GM06990 (cell line): ENCODE results near the gene NFAM1.

Source experiments
- DNase-seq: peaks from one replicate; pipeline ENCODE4 v3.0.0-alpha.2; 2011; ENCODE audit not compliant: insufficient read length; ENCODE audit errors: extremely low read depth
- H3K27me3 ChIP-seq: replicated peaks from 2 replicates; pipeline ENCODE4 v1.6.0; 2011; ENCODE audit warnings: low read length; ENCODE audit not compliant: control insufficient read depth, insufficient read depth
- H3K36me3 ChIP-seq: 2 replicates; pipeline ENCODE4 v1.5.1; 2011; ENCODE audit warnings: low read length; ENCODE audit not compliant: control insufficient read depth, insufficient read depth
- H3K4me3 ChIP-seq: replicated peaks from 2 replicates; pipeline ENCODE4 v1.5.1; 2011; ENCODE audit warnings: low read depth, mild to moderate bottlenecking, control low read depth, low read length
- TF ChIP-seq, protein P1 (sequence below): IDR thresholded peaks from 2 replicates; pipeline ENCODE4 v1.5.1; 2011; ENCODE audit warnings: low read length, control low read depth, mild to moderate bottlenecking, inconsistent platforms; ENCODE audit not compliant: insufficient read depth, poor library complexity, severe bottlenecking

Gene NFAM1

DNA sequence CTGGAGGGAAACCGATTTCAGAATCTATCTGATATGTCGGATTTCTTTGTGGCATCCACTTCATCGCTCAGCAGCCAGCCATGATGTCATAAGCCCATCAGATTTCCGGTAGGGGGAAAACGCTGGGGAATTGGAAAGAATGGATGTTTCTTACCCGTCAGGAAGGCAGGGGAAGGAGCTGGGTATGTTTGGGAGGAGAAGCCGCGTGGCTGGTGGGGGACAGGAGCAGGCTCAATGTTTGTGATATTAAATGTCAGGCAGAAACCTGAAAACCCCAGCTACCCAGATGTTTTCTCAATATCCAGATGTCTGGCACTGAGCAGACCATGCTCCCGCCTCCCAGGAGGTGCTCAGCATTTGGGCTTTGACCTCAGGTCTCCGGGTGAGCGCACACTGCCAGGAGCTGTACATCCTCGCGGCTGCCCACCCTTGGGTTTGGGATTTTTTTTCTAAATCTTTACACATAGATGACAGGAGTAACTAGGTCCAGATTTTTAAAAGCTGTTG lies 67.5 kb downstream of the NFAM1 start:
- peaks cover 6% of the 10 kb centered on the region for H3K27me3 ChIP-seq

DNA sequence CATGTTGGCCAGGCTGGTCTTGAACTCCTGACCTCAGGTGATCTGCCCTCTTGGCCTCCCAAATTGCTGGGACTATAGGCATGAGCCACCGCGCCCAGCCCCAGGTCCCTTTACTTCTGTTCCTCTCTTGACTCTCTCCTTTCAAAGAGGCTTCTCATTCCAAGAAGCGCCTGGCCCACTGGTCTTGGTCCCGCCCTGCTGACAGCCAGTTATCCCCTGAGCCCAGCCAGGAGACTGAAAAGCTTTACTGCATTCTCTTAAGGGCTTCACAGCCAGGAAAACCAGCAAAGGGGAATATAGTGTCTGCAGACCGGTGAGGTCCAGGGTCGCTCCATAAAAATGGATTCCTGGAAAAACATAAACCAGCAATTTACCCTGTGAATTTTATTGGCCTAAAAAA lies 68.3 kb downstream of the NFAM1 start:
- H3K36me3 ChIP-seq: no peaks in the 10 kb centered on the region
- peaks cover 6% of the 10 kb centered on the region for H3K27me3 ChIP-seq
- no peak overlapping the region for H3K4me3 ChIP-seq
- TF ChIP-seq, protein P1, sequence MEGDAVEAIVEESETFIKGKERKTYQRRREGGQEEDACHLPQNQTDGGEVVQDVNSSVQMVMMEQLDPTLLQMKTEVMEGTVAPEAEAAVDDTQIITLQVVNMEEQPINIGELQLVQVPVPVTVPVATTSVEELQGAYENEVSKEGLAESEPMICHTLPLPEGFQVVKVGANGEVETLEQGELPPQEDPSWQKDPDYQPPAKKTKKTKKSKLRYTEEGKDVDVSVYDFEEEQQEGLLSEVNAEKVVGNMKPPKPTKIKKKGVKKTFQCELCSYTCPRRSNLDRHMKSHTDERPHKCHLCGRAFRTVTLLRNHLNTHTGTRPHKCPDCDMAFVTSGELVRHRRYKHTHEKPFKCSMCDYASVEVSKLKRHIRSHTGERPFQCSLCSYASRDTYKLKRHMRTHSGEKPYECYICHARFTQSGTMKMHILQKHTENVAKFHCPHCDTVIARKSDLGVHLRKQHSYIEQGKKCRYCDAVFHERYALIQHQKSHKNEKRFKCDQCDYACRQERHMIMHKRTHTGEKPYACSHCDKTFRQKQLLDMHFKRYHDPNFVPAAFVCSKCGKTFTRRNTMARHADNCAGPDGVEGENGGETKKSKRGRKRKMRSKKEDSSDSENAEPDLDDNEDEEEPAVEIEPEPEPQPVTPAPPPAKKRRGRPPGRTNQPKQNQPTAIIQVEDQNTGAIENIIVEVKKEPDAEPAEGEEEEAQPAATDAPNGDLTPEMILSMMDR: no peak
- no peak for DNase-seq

More for the DNA sequence above, 67.5 kb downstream of the NFAM1 start:
- Histone ChIP-seq H3K36me3 (no peaks in the 10 kb centered on the region), H3K4me3 (no peak overlapping the region)
- TF ChIP-seq, protein P1: no peak
- DNase-seq: no peak

DNA sequence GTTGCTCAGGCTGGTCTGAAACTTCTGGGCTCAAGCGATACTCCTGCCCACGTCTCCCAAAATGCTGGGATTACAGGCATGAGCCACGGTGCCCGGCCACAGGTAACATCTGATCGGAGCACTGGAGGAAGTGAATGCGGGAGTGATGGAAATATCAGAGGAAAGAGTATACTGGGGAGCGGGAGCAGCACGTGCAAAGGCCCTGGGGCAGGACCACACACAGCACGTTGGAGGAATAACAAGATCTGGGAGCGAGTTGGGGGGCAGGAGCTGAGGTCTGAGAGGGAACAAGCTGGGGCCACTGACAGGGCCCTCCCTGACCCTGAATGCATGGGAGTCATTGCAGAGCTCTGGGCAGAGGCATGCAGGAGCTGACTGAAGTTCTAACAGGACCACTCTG lies 70.7 kb downstream of the NFAM1 start:
- Histone ChIP-seq H3K27me3 (peaks cover 2% of the 10 kb centered on the region), H3K36me3 (no peaks in the 10 kb centered on the region), H3K4me3 (no peak overlapping the region)
- DNase-seq: no peak
- TF ChIP-seq, protein P1: no peak

GRCh38 chr22:42360348-42360747 lies 71.9 kb downstream of the NFAM1 start:
- no peak overlapping the region for H3K4me3 ChIP-seq

GRCh38 chr22:42358643-42359558 lies 73.3 kb downstream of the NFAM1 start:
- Histone ChIP-seq H3K36me3 (no peaks in the 10 kb centered on the region), H3K27me3 (no peaks in the 10 kb centered on the region; the same call in none of the 2 replicates), H3K4me3 (no peak overlapping the region)
- DNase-seq: no peak
- TF ChIP-seq, protein P1: no peak

More at GRCh38 chr22:42360348-42360747, 71.9 kb downstream of the NFAM1 start:
- no peak for DNase-seq
- TF ChIP-seq, protein P1: no peak
- no peaks in the 10 kb centered on the region for H3K36me3 ChIP-seq
- H3K27me3 ChIP-seq: peaks cover under 1% of the 10 kb centered on the region
